CD8-positive, alpha-beta memory T cell (primary cell): ENCODE data around the gene SLC30A10. TPM values are rescaled to one million over a fixed set of nuclear protein-coding genes. Genes with fewer than 3 reads are reported as not detected.
"Not testable (repeated sequence)": the region's sequence is repeated elsewhere in the genome, so short reads cannot be mapped to it uniquely, and the experiment has no call there.

ENCODE experiments used
- CTCF ChIA-PET: fragments of 350-600 bp; sonication (Branson Sonifier 250); formaldehyde crosslinking; loops from one replicate; lab custom pipeline; 2021; ENCODE audit warnings: antibody characterized with exemption; lab: Charles Lee
- POLR2A ChIA-PET: fragments of 350-600 bp; sonication (Branson Sonifier 250); formaldehyde crosslinking; loops from one replicate; lab custom pipeline; 2021; ENCODE audit warnings: antibody characterized with exemption; lab: Charles Lee
- DNase-seq, 5 donors: peaks; one replicate each; pipeline versions ENCODE4 v3.0.0 to v3.0.0-alpha.2; 2020 to 2022; ENCODE audit warnings: mixed read lengths in 1 of 5
- H3K27ac ChIP-seq: one replicate; pipeline ENCODE4 v1.7.0; 2013; ENCODE audit warnings: low read depth, mild to moderate bottlenecking, low read length, moderate library complexity
- H3K27me3 ChIP-seq: 2 replicates; pipeline ENCODE4 v1.7.0; 2013; ENCODE audit warnings: low read length, mild to moderate bottlenecking; ENCODE audit not compliant: insufficient read depth, poor library complexity, severe bottlenecking
- H3K36me3 ChIP-seq: 2 replicates; pipeline ENCODE4 v1.7.0; 2013; ENCODE audit warnings: mild to moderate bottlenecking, low read length, moderate library complexity; ENCODE audit not compliant: insufficient read depth
- H3K4me1 ChIP-seq: 2 replicates; pipeline ENCODE4 v1.7.0; 2013; ENCODE audit warnings: mild to moderate bottlenecking, low read length, moderate library complexity; ENCODE audit not compliant: insufficient read depth
- H3K4me3 ChIP-seq: 2 replicates; pipeline ENCODE4 v1.7.0; 2013; ENCODE audit warnings: mild to moderate bottlenecking, low read length
- H3K9me3 ChIP-seq: 2 replicates; pipeline ENCODE4 v1.7.0; 2013; ENCODE audit warnings: mild to moderate bottlenecking, low read length
- H3K27ac Mint-ChIP-seq, 8 donors: one replicate each; pipeline ENCODE4 v1.8.0; 2020 to 2021; ENCODE audit warnings: mixed read lengths in 8 of 8, mild to moderate bottlenecking in 6 of 8, inconsistent platforms in 3 of 8, moderate library complexity in 3 of 8
- H3K27me3 Mint-ChIP-seq, 2 donors: one replicate each; pipeline ENCODE4 v1.8.0; 2020 to 2021; ENCODE audit warnings: mixed read lengths in 2 of 2, mild to moderate bottlenecking in 1 of 2, moderate library complexity in 1 of 2
- H3K36me3 Mint-ChIP-seq, 3 donors: one replicate each; pipeline ENCODE4 v1.8.0; 2020 to 2021; ENCODE audit warnings: mixed read lengths in 3 of 3, inconsistent platforms in 1 of 3, mild to moderate bottlenecking in 1 of 3
- H3K4me1 Mint-ChIP-seq, 3 donors: one replicate each; pipeline ENCODE4 v1.8.0; 2020 to 2021; ENCODE audit warnings: mixed read lengths in 3 of 3, inconsistent platforms in 1 of 3, mild to moderate bottlenecking in 1 of 3
- H3K4me3 Mint-ChIP-seq, 7 donors: one replicate each; pipeline ENCODE4 v1.8.0; 2020 to 2021; ENCODE audit warnings: mixed read lengths in 7 of 7, mild to moderate bottlenecking in 6 of 7, moderate library complexity in 4 of 7, inconsistent platforms in 2 of 7
- H3K9me3 Mint-ChIP-seq, 5 donors: one replicate each; pipeline ENCODE4 v1.8.0; 2020 to 2022; ENCODE audit warnings: mixed read lengths in 5 of 5, mild to moderate bottlenecking in 3 of 5, moderate library complexity in 2 of 5, inconsistent platforms in 1 of 5
- polyA plus RNA-seq: library from polyadenylated mRNA; unstranded; fragments of 300-500 nt; fragmentation: Illumina TruSeq; gene quantifications from one replicate; pipeline ENCODE4 v1.2.3, GENCODE V29; 2021
- total RNA-seq, 2 experiments: library from RNA; stranded (reverse); gene quantifications; one replicate each; pipeline ENCODE4 v1.2.3, GENCODE V29; 2021

Gene SLC30A10
- total and polyA plus RNA-seq, 3 experiments from 2014 or later = not detected

DNA sequence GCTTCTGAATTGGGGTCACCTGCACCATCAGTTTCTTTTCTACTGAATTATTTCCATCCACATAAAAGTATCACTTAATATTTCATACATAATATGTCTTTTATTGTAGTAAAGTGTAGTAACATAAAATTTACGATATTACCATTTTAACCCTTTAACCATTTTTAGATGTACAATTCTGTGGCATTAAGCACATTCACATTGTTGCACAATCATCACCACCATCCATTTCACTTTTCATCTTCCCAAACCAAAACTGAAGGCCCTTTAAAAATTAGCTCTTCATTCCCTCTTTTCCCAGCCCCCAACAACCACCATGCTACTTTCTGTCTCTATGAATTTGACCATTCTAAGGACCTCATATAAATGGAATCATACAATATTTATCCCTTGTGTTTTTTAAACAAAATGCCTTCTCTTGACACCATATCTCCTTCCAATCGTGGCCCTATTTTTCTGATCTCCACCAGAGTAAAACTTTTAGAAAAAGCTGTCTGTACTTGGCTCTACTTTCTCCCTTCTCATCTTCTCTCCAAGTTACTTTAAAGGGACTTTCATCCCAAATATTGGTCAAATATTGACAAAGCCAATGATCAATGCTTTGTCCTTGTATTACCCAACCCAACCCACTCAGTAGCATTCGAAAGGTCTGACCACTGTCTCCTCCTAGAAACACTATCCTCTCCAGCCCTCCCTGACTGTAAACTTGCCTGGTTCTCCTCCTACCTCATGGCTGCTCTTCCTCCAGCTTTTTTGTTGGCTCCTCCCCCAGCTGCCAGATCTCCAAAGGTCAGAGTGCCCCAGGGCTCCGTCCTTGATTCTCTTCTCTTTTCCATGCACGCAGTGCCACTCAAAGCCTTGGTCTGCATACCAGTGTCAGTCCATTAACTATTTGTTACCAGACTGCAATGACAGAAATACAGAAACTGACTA, 44.7 kb downstream of the SLC30A10 start:
- ChIA-PET POLR2A (no interaction called here), CTCF (no interaction called here)
- Mint-ChIP-seq H3K27ac (no peak overlapping the region), H3K4me1 (no peaks in the 10 kb centered on the region), H3K4me3 (no peak overlapping the region), H3K9me3 (peaks cover 0 to 5% (median 2%) of the 10 kb centered on the region in 5 donors), H3K36me3 (no peaks in the 10 kb centered on the region), H3K27me3 (peaks cover 6 to 21% of the 10 kb centered on the region in 2 donors)
- no peaks in the 10 kb centered on the region for H3K4me1 ChIP-seq
- no peaks in the 10 kb centered on the region for H3K27me3 ChIP-seq
- no peaks in the 10 kb centered on the region for H3K36me3 ChIP-seq
- H3K27ac ChIP-seq = no peak overlapping the region
- DNase-seq = no peak
- H3K9me3 ChIP-seq = no peaks in the 10 kb centered on the region
- no peak overlapping the region for H3K4me3 ChIP-seq

- Histone ChIP-seq H3K27ac (no peak overlapping the region), H3K4me1 (no peaks in the 10 kb centered on the region), H3K4me3 (no peak overlapping the region), H3K9me3 (no peaks in the 10 kb centered on the region), H3K36me3 (no peaks in the 10 kb centered on the region), H3K27me3 (no peaks in the 10 kb centered on the region)
- DNase-seq = no peak
- Mint-ChIP-seq H3K9me3 (peaks cover 0 to 5% (median 2%) of the 10 kb centered on the region in 5 donors), H3K36me3 (no peaks in the 10 kb centered on the region), H3K27ac (no peak overlapping the region), H3K4me3 (no peak overlapping the region), H3K27me3 (peaks cover 2 to 18% of the 10 kb centered on the region in 2 donors), H3K4me1 (no peaks in the 10 kb centered on the region)
- ChIA-PET POLR2A (no interaction called here), CTCF (no interaction called here)
Measured at GRCh38 chr1:219882755-219883154, 45.6 kb downstream of the SLC30A10 start.

DNA sequence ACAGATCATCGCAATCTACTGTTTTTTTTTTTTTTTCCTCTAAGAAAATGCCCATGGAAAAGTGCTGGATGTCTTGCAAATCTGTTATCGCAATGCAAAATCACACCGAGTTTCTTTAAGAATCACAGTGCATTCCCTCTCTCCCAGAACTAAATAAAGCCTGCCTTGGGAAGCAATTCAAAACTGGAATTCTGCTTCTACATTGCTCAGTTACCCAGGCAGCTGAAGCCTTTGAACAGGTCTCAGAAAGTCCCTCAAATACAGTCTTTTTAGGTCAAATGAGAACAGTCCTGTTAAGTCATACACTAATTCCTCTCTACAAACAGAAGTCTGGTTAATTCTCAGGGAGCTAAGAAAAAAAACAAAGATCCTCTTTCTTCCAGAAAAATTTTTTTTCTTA, 46.3 kb downstream of the SLC30A10 start:
- ChIA-PET POLR2A (no interaction called here), CTCF (no interaction called here)
- H3K27me3 Mint-ChIP-seq = peaks cover 2 to 21% of the 10 kb centered on the region in 2 donors
- peaks cover 0 to 5% (median 2%) of the 10 kb centered on the region in 5 donors for H3K9me3 Mint-ChIP-seq
- H3K27me3 ChIP-seq = no peaks in the 10 kb centered on the region
- no peak overlapping the region for H3K27ac ChIP-seq
- no peak overlapping the region for H3K4me3 Mint-ChIP-seq
- H3K9me3 ChIP-seq = no peaks in the 10 kb centered on the region
- H3K4me3 ChIP-seq = no peak overlapping the region
- H3K36me3 ChIP-seq = no peaks in the 10 kb centered on the region
- no peaks in the 10 kb centered on the region for H3K36me3 Mint-ChIP-seq
- no peak for DNase-seq
- H3K4me1 ChIP-seq = no peaks in the 10 kb centered on the region
- no peaks in the 10 kb centered on the region for H3K4me1 Mint-ChIP-seq
- no peak overlapping the region for H3K27ac Mint-ChIP-seq

DNA sequence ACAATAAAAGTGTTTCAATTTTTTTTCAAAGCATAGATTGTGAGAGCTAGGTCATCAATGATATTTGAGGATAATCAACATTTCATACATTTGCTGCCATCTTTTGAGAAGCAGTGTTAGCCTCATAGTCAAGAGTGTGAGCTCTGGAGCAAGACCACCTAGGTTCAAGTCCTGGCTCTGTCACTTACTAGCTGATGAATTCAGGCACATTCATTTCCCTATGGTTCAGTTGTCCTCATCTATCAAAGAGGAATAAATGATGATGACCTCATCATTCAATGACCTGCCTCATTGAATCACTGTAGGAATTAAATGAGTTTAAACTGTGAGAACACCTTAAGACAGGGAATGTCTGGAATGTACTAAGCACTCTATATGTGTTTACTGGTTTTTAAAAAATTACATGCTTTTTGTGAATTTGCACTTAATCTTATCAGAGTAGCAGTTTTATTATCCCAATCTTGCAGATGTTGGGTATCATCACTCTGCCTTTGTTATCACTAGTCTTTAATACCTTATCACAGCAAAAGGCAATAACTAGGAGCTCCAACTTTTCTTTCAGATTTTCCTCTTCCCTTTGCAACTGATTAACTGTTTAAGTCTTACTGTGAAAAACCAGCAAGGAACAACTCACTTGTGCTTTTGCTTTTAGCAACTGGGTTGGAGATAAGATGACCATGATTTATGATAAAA, 47.4 kb downstream of the SLC30A10 start:
- DNase-seq = no peak
- H3K27ac ChIP-seq = no peak overlapping the region
- H3K36me3 ChIP-seq = no peaks in the 10 kb centered on the region
- ChIA-PET CTCF (no interaction called here), POLR2A (no interaction called here)
- H3K27me3 Mint-ChIP-seq = peaks cover 4 to 15% of the 10 kb centered on the region in 2 donors
- no peaks in the 10 kb centered on the region for H3K36me3 Mint-ChIP-seq
- H3K27ac Mint-ChIP-seq = no peak overlapping the region
- no peak overlapping the region for H3K4me3 Mint-ChIP-seq
- no peaks in the 10 kb centered on the region for H3K9me3 ChIP-seq
- H3K27me3 ChIP-seq = no peaks in the 10 kb centered on the region
- H3K4me3 ChIP-seq = no peak overlapping the region
- H3K4me1 Mint-ChIP-seq = no peaks in the 10 kb centered on the region
- H3K9me3 Mint-ChIP-seq = peaks cover 0 to 5% (median 2%) of the 10 kb centered on the region in 5 donors
- no peaks in the 10 kb centered on the region for H3K4me1 ChIP-seq

GRCh38 chr1:219876798-219877209, 51.6 kb downstream of the SLC30A10 start:
- DNase-seq = no peak

DNA sequence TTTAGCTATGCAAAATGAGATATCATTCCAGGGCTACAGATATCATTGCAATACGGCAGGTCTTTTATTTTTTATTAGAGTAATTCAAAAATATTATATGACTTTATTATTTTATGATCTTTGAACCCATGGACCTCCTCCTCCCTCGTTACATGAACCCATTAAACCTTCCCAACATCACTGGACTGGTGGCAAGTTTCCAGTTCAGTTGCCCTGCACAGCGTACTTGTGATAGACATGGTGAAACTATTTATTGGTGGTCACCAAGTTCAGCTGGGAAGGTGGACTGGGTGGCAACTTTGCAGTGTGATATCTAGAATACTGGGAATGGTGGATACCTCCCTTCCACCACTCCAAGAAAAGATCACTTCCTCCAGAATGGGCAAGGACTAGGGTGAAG, 52.5 kb downstream of the SLC30A10 start:
- Mint-ChIP-seq H3K36me3 (no peaks in the 10 kb centered on the region), H3K4me3 (no peak overlapping the region), H3K27ac (no peak overlapping the region), H3K4me1 (no peaks in the 10 kb centered on the region), H3K27me3 (peaks cover 2 to 7% of the 10 kb centered on the region in 2 donors), H3K9me3 (no peaks in the 10 kb centered on the region)
- no peaks in the 10 kb centered on the region for H3K36me3 ChIP-seq
- POLR2A ChIA-PET = no interaction called here
- H3K4me3 ChIP-seq = no peak overlapping the region
- H3K9me3 ChIP-seq = no peaks in the 10 kb centered on the region
- no peaks in the 10 kb centered on the region for H3K27me3 ChIP-seq
- H3K27ac ChIP-seq = no peak overlapping the region
- CTCF ChIA-PET = no interaction called here
- no peaks in the 10 kb centered on the region for H3K4me1 ChIP-seq
- no peak for DNase-seq

More at GRCh38 chr1:219876798-219877209, 51.6 kb downstream of the SLC30A10 start:
- no peaks in the 10 kb centered on the region for H3K9me3 ChIP-seq
- Mint-ChIP-seq H3K27ac (no peak overlapping the region), H3K36me3 (no peaks in the 10 kb centered on the region), H3K4me3 (no peak overlapping the region), H3K27me3 (peaks cover 2 to 7% of the 10 kb centered on the region in 2 donors), H3K9me3 (no peaks in the 10 kb centered on the region), H3K4me1 (no peaks in the 10 kb centered on the region)
- H3K27me3 ChIP-seq = no peaks in the 10 kb centered on the region
- no peak overlapping the region for H3K4me3 ChIP-seq
- CTCF ChIA-PET = no interaction called here
- no peak overlapping the region for H3K27ac ChIP-seq
- no peaks in the 10 kb centered on the region for H3K36me3 ChIP-seq
- no peaks in the 10 kb centered on the region for H3K4me1 ChIP-seq
- POLR2A ChIA-PET = no interaction called here

- H3K9me3 ChIP-seq, H3K4me1 ChIP-seq, H3K27ac Mint-ChIP-seq, DNase-seq, CTCF ChIA-PET, H3K4me3 ChIP-seq, H3K36me3 ChIP-seq, H3K27ac ChIP-seq, H3K36me3 Mint-ChIP-seq, H3K27me3 ChIP-seq, H3K4me1 Mint-ChIP-seq, H3K27me3 Mint-ChIP-seq, POLR2A ChIA-PET, H3K9me3 Mint-ChIP-seq, H3K4me3 Mint-ChIP-seq: not testable (repeated sequence)
Measured at GRCh38 chr1:219872538-219872937, 55.8 kb downstream of the SLC30A10 start.

DNA sequence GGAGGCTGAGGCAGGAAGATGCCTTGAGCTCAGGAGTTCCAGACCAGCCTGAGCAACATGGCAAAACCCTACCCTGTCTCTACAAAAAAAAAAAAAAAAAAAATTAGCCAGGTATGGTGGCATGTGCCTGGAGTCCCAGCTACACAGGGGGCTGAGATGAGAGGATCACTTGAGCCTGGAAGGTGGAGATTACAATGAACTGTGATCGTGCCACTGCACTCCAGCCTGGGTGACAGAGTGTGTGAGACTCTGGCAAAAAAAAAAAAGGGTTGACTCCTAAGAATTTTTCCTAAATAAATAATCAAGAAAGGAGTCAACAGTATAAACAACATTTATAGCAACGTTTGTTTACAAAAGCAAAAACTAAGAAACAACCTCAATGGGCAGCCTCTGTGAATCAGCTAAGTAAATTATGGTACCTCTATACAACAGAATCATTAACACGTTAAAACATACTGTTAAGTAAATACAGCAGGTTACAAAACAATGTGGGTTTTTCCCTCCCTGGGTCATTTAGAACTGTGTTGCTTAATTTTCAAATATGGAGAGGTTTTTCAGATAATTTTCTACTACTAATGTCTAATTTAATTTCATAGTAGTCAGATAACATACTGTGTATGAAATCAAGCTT, 56.8 kb downstream of the SLC30A10 start:
- Mint-ChIP-seq H3K36me3 (no peaks in the 10 kb centered on the region), H3K27me3 (peaks cover 2 to 3% of the 10 kb centered on the region in 2 donors), H3K27ac (no peak overlapping the region), H3K4me1 (no peaks in the 10 kb centered on the region), H3K4me3 (no peak overlapping the region), H3K9me3 (peaks cover 0 to 2% (median 0%) of the 10 kb centered on the region in 5 donors)
- Histone ChIP-seq H3K4me3 (no peak overlapping the region), H3K4me1 (no peaks in the 10 kb centered on the region), H3K27me3 (no peaks in the 10 kb centered on the region), H3K27ac (no peak overlapping the region), H3K9me3 (no peaks in the 10 kb centered on the region), H3K36me3 (no peaks in the 10 kb centered on the region)
- ChIA-PET POLR2A (no interaction called here), CTCF (no interaction called here)
- no peak for DNase-seq
